Loucy (cell line): ENCODE measurements around the gene ATG10.

Experiments used
- H2AFZ ChIP-seq: fragments of 200-600 bp; sonication (generic); 2 replicates; pipeline ENCODE4 v1.6.0; 2016; ENCODE audit warnings: antibody characterized with exemption, mild to moderate bottlenecking, low read length, moderate library complexity
- H3F3A ChIP-seq: fragments of 200-600 bp; 2 replicates; pipeline ENCODE4 v1.6.0; 2016; ENCODE audit warnings: antibody characterized with exemption, low read depth, mild to moderate bottlenecking
- H3K27me3 ChIP-seq: fragments of 200-600 bp; sonication (generic); 2 replicates; pipeline ENCODE4 v1.6.1; 2014; ENCODE audit warnings: low read length, mild to moderate bottlenecking; ENCODE audit not compliant: insufficient read depth, poor library complexity, severe bottlenecking
- H3K36me3 ChIP-seq: fragments of 200-600 bp; sonication (generic); 2 replicates; pipeline ENCODE4 v1.6.1; 2016; ENCODE audit warnings: low read length; ENCODE audit not compliant: insufficient read depth
- H3K4me1 ChIP-seq: fragments of 200-600 bp; sonication (generic); 2 replicates; pipeline ENCODE4 v1.5.1; 2014; ENCODE audit warnings: low read length, mild to moderate bottlenecking; ENCODE audit not compliant: insufficient read depth, poor library complexity, severe bottlenecking
- H3K4me2 ChIP-seq: fragments of 200-600 bp; sonication (generic); 2 replicates; pipeline ENCODE4 v1.6.0; 2014; ENCODE audit warnings: antibody characterized with exemption, low read length, low read depth, mild to moderate bottlenecking; ENCODE audit not compliant: poor library complexity, severe bottlenecking
- H3K4me3 ChIP-seq: fragments of 200-600 bp; sonication (generic); 2 replicates; pipeline ENCODE4 v1.5.1; 2014; ENCODE audit warnings: low read length, mild to moderate bottlenecking, mixed read lengths; ENCODE audit not compliant: poor library complexity, severe bottlenecking
- H3K79me2 ChIP-seq: fragments of 200-600 bp; sonication (generic); 2 replicates; pipeline ENCODE4 v1.6.1; 2014; ENCODE audit warnings: low read length; ENCODE audit not compliant: insufficient read depth
- H3K9ac ChIP-seq: fragments of 200-600 bp; sonication (generic); 2 replicates; pipeline ENCODE4 v1.6.0; 2014; ENCODE audit warnings: mild to moderate bottlenecking, low read depth, low read length, moderate library complexity; ENCODE audit not compliant: poor library complexity, severe bottlenecking
- H3K9me2 ChIP-seq: fragments of 200-600 bp; sonication (generic); replicated peaks from 2 replicates; pipeline ENCODE4 v1.6.1; 2016; ENCODE audit warnings: low read depth, low read length, mixed read lengths
- H3K9me3 ChIP-seq: fragments of 200-600 bp; sonication (generic); 2 replicates; pipeline ENCODE4 v1.6.1; 2014; ENCODE audit warnings: mild to moderate bottlenecking, antibody characterized with exemption, low read length, low read depth; ENCODE audit not compliant: insufficient read depth
- H4K20me1 ChIP-seq: fragments of 200-600 bp; sonication (generic); 2 replicates; pipeline ENCODE4 v1.6.0; 2014; ENCODE audit warnings: antibody characterized with exemption, low read length, mild to moderate bottlenecking; ENCODE audit not compliant: insufficient read depth, poor library complexity, severe bottlenecking
- CTCF ChIP-seq: fragments of 200-600 bp; sonication (generic); conservative IDR thresholded peaks from 2 replicates; pipeline ENCODE4 v1.5.1; 2014; ENCODE audit warnings: mild to moderate bottlenecking, antibody characterized with exemption, low read length
- EZH2phosphoT487 ChIP-seq: fragments of 200-600 bp; IDR thresholded peaks from 2 replicates; pipeline ENCODE4 v1.6.1; 2018; ENCODE audit warnings: antibody characterized with exemption, mild to moderate bottlenecking, moderate library complexity, borderline replicate concordance

The ATG10 gene

GRCh38 chr5:82158755-82159413, 187.1 kb downstream of the ATG10 start:
- Histone ChIP-seq H3K36me3 (no peaks in the 10 kb centered on the region), H3K9ac (no peak overlapping the region), H3K9me2 (no peaks in the 10 kb centered on the region), H3K4me2 (peak overlapping the region; percentile 12), H3K27me3 (no peaks in the 10 kb centered on the region), H3K4me3 (no peak overlapping the region), H3F3A (no peaks in the 10 kb centered on the region), H3K79me2 (no peaks in the 10 kb centered on the region), H2AFZ (no peak overlapping the region), H3K4me1 (peaks cover 25% of the 10 kb centered on the region), H3K9me3 (no peaks in the 10 kb centered on the region), H4K20me1 (no peaks in the 10 kb centered on the region)
- TF ChIP-seq CTCF = no peak
- TF ChIP-seq EZH2phosphoT487 = no peak

- Histone ChIP-seq H2AFZ (no peak overlapping the region), H3K9me2 (no peaks in the 10 kb centered on the region), H3K9me3 (no peaks in the 10 kb centered on the region), H3K4me2 (no peak overlapping the region), H3K79me2 (no peaks in the 10 kb centered on the region), H3K4me1 (peaks cover 43% of the 10 kb centered on the region), H3K4me3 (no peak overlapping the region), H3K36me3 (no peaks in the 10 kb centered on the region), H3K9ac (no peak overlapping the region), H3F3A (no peaks in the 10 kb centered on the region), H3K27me3 (no peaks in the 10 kb centered on the region), H4K20me1 (no peaks in the 10 kb centered on the region)
- TF ChIP-seq EZH2phosphoT487 (no peak), CTCF (no peak)
Measured at GRCh38 chr5:82160948-82161347, 189.1 kb downstream of the ATG10 start.

- no peaks in the 10 kb centered on the region for H3K27me3 ChIP-seq
- no peaks in the 10 kb centered on the region for H3K9me3 ChIP-seq
- H3K9me2 ChIP-seq = no peaks in the 10 kb centered on the region
- H3K4me2 ChIP-seq = no peak overlapping the region
- H3K36me3 ChIP-seq = no peaks in the 10 kb centered on the region
- no peaks in the 10 kb centered on the region for H3F3A ChIP-seq
- H2AFZ ChIP-seq = no peak overlapping the region
- H3K9ac ChIP-seq = no peak overlapping the region
- no peaks in the 10 kb centered on the region for H4K20me1 ChIP-seq
- H3K4me1 ChIP-seq = peaks cover 34% of the 10 kb centered on the region
- no peak overlapping the region for H3K4me3 ChIP-seq
- no peak for TF ChIP-seq EZH2phosphoT487
- TF ChIP-seq CTCF = no peak
- H3K79me2 ChIP-seq = no peaks in the 10 kb centered on the region
Measured at GRCh38 chr5:82162573-82162972, 190.8 kb downstream of the ATG10 start.
